Esophagus muscularis mucosa (tissue), 3 donors: ENCODE data around the gene NDUFS8.

ENCODE experiments used
- POLR2A ChIP-seq: fragments of 450-650 bp; IDR thresholded peaks from one replicate; pipeline ENCODE4 v1.6.1; 2017; ENCODE audit warnings: antibody characterized with exemption, moderate library complexity, mild to moderate bottlenecking, low read depth
- POLR2AphosphoS5 ChIP-seq, 2 donors: sonication (generic); formaldehyde crosslinking; IDR thresholded peaks; one replicate each; pipeline ENCODE4 v1.6.1; 2017; ENCODE audit warnings: antibody characterized with exemption in 2 of 2
- TF ChIP-seq, protein P1 (sequence below), 3 experiments: fragments of 200-600 bp in 2 of 3; fragments of 450-650 bp in 1 of 3; sonication (generic) in 2 of 3; IDR thresholded peaks; one replicate each; pipeline ENCODE4 v1.5.1; 2017 to 2019; ENCODE audit warnings: antibody characterized with exemption in 3 of 3, mild to moderate bottlenecking in 2 of 3, moderate library complexity in 1 of 3

DNA sequence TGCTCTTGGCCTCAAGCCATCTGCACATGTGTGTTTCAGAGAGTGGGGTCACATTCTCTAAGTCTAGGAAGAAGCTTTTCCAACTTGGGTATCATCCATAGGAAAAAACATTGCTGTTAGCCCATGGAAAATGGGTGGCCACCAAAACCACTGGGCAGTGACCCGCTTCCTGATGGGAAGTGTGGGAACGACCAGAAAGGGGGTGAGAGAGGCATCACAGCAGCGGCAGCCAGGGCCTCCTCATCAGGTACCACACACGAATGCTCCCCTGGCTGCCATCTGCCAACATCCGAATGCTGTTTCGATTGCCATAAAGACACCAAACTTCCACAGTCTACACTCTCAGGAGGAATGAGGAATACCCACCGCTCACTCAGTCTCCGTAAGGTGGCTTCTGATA lies 50.4 kb downstream of the NDUFS8 start:
- TF ChIP-seq, protein P1, sequence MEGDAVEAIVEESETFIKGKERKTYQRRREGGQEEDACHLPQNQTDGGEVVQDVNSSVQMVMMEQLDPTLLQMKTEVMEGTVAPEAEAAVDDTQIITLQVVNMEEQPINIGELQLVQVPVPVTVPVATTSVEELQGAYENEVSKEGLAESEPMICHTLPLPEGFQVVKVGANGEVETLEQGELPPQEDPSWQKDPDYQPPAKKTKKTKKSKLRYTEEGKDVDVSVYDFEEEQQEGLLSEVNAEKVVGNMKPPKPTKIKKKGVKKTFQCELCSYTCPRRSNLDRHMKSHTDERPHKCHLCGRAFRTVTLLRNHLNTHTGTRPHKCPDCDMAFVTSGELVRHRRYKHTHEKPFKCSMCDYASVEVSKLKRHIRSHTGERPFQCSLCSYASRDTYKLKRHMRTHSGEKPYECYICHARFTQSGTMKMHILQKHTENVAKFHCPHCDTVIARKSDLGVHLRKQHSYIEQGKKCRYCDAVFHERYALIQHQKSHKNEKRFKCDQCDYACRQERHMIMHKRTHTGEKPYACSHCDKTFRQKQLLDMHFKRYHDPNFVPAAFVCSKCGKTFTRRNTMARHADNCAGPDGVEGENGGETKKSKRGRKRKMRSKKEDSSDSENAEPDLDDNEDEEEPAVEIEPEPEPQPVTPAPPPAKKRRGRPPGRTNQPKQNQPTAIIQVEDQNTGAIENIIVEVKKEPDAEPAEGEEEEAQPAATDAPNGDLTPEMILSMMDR (IDR thresholded peaks at IDR 0.05): no peak
- TF ChIP-seq POLR2A: no peak
- TF ChIP-seq POLR2AphosphoS5 (IDR thresholded peaks at IDR 0.05): no peak
